ENCODE results near the gene MACROD1.

MACROD1 gene

DNA sequence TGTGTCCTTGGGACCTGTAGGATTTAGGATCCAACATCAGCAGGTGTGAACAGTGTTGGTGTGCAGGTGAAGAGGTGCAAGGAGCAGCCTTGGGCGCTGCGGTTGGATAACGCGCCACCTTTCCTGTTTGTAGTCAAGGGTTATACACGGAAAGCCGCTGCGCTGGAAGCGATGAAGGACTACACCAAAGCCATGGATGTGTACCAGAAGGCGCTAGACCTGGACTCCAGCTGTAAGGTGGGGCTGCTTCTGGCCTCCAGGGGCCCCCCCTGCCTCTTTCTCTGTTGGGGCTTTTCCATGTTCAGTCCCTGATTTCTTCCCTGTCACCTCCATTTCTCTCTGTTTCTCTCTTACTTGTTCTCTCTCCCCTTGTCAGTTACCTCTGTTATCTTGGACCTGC is 37.1 kb upstream of the MACROD1 start:
- TF ChIP-seq GATA2 (IDR thresholded peaks at IDR 0.05; ENCODE audit: low read depth, low read length), result no peak
- TF ChIP-seq GATA3 (IDR thresholded peaks at IDR 0.05; ENCODE audit: low read depth, low read length), result no peak

DNA sequence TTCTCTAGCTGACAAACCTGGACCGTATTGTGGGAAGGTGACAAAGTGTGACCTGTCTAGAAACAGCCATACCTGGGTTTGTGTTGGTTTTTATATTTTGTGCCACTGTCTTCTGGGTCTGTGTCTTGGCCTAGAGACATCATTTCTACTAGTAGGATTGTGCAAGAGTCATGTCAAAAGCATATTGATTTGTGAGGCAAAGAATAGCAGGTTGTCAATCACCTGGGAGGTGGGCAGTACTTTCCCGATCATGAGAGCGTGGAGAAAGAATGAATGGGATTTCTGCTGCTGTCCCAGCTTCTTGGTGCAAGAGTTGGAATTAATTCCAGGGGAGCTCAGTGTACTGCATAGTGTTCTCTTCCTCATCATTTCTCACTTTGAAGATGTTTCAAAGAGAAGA is 35.6 kb upstream of the MACROD1 start:
- no peak for TF ChIP-seq GATA2 (IDR thresholded peaks at IDR 0.05; ENCODE audit: low read depth, low read length)
- TF ChIP-seq GATA3 (IDR thresholded peaks at IDR 0.05; ENCODE audit: low read depth, low read length), result no peak

DNA sequence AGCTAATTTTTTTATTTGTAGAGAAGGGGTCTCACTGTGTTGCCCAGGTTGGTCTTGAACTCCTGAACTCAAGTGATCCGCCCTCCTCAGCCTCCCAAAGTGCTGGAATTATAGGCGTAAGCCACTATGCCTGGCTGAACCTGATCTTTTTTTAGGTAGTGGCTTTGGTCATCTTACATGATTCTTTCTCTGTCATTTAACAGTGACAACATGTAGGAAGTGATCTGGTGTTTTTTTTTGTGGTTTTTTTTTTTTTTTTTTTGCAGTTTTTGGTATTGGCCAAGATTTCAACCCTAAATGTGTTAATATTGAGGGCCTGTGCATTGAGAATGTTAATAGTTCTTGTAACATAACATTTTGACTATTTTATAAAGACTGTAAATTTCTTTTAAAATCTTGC is 32.6 kb upstream of the MACROD1 start:
- no peak for TF ChIP-seq GATA3 (IDR thresholded peaks at IDR 0.05; ENCODE audit: low read depth, low read length)
- TF ChIP-seq GATA2 (IDR thresholded peaks at IDR 0.05; ENCODE audit: low read depth, low read length), result no peak

DNA sequence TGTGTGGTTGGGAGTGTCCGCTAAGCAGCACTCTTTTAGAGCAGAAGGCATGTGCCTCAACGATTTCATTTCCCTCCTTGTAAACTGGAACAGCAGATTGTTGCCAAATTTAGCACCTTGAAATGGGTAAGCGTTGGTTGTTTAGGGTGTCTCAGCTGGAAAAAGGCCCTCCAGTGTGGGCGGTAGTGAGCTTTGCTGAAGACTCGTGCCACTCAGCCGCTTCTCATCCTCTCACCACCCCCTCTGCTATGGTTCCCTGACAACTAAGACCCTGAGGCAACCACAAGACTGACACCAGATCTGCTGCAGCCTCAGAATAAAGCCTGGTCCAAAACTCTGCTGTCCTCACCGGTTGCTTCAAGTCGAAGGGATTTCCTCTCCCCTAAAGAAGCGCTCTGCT is 30.7 kb upstream of the MACROD1 start:
- TF ChIP-seq GATA2 (IDR thresholded peaks at IDR 0.05; ENCODE audit: low read depth, low read length), result no peak
- TF ChIP-seq GATA3 (IDR thresholded peaks at IDR 0.05; ENCODE audit: low read depth, low read length), result no peak

DNA sequence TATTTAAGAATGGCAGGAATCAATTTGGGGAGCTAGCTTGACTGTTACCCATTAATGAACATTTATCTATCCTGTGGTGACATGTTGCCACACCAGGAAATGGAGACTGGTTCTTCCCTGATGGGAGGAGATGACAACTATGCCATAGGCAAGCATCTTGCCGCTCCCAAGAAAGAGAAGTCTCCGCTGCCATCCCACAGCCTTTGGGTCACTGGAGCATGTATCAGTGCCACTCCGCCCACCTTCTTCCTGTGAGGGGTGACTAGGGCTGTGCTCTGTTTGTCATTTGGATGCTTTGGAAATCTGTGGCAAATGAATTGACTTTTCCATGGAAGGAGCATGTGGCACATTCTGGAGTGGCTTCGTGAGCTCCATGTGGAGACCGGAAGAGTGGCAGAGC is 26.5 kb upstream of the MACROD1 start:
- TF ChIP-seq GATA2 (IDR thresholded peaks at IDR 0.05; ENCODE audit: low read depth, low read length), result no peak
- no peak for TF ChIP-seq GATA3 (IDR thresholded peaks at IDR 0.05; ENCODE audit: low read depth, low read length)

DNA sequence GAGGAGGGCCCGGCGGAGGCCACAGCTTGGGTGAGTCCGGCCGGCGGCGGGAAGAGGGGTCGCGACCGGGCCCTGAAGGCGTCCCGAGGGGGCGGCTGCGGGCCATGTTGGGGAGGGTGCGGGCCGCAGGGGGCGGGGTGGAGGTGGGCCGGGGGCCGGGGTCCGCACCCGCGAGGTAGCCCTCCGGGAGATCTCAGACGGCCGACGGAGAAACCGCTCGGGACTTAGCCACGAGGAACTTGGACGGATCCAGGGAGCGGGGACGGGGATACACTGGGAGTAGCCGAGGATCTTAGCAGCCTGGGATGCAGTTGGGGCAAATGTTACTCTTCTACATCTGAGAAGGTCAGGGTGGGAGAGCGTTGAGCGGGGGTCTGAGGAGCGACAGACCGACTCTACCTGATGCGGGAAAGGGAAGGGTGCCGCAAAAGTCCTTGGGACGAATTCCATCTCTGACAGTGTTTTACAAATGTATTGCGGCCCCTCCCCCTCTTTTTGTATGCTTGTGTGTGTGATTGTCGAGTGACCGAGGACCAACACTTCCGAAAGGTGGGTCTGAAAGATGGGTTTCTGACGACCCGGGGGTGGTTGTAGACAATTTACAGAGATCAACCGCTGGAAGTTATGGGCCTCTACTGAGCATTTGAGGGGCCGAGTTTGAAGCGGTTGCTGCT is 20.7 kb upstream of the MACROD1 start:
- TF ChIP-seq GATA3 (IDR thresholded peaks at IDR 0.05; ENCODE audit: low read depth, low read length) (no peak), GATA2 (IDR thresholded peaks at IDR 0.05; ENCODE audit: low read depth, low read length) (no peak)

DNA sequence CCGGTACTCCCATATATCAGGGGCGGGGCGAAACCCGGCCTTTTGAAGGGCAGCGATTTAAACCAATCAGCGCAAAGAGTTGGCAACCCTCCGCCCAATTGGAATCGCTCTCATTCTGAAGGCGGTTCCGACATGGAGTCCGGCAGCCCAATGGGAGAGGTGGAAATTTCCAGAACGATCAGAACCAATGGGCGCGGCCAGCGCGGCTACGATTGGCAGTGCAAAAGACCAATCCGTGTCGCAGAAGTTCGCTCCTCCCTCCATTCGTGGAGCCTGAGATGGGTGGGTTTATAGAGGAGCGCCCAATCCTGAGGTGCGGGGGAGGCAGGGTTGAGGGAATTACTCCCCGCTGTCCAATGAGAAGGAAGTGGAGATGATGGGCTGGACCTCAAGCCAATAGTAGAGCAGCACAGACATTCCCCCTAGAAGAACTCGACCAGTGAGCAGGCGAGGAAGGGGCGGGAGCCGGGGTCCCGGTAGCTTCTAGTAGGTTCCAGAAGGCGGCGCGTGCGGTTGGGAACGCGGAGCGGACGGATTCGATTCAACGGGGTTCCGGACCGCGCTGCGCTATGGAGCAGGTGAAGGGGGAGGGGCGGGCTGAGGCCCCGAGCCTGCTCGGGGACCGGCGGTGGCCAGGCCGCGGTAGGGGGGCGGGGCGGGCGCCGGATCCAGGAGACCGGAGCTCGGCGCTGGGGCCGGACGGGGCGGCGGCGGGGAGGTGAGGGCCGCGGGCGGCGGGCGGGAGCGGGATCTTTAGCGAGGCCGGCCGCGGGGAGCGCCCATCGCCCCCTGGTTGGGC is 20.0 kb upstream of the MACROD1 start, which contains the start of gene STIP1:
Gene STIP1 (plus strand): TSS at position 479 of the 799 bp plus-strand sequence. CDS start 91 bp downstream, at position 570.
- no peak for TF ChIP-seq GATA3 (IDR thresholded peaks at IDR 0.05; ENCODE audit: low read depth, low read length)
- no peak for TF ChIP-seq GATA2 (IDR thresholded peaks at IDR 0.05; ENCODE audit: low read depth, low read length)

DNA sequence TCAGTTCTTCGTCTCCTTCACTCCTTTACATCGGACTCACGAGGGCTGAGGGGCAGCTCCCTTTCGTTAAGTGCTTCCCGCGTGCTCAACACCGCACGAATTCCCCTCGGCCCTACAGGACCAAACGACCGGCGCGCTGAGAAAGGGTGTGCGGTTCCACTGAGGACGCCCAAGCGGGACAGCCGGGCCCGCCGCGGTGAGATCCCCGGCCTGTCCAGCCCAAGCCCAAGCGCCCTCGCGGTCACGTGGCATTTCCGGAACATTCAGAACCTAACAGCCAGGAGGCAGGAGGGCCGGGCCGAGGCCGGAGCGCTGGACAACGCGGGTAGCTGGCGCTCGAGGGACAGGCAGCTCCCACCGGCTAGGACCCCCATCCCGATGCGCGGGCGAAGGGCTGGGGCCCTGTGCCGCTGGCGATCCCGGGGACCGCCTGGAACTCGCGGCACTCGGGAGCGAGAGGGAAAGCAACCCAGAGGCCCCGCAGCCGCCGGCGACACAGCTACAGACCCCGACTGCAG is 19.3 kb upstream of the MACROD1 start:
- TF ChIP-seq GATA2 (IDR thresholded peaks at IDR 0.05; ENCODE audit: low read depth, low read length) (no peak), GATA3 (IDR thresholded peaks at IDR 0.05; ENCODE audit: low read depth, low read length) (no peak)

DNA sequence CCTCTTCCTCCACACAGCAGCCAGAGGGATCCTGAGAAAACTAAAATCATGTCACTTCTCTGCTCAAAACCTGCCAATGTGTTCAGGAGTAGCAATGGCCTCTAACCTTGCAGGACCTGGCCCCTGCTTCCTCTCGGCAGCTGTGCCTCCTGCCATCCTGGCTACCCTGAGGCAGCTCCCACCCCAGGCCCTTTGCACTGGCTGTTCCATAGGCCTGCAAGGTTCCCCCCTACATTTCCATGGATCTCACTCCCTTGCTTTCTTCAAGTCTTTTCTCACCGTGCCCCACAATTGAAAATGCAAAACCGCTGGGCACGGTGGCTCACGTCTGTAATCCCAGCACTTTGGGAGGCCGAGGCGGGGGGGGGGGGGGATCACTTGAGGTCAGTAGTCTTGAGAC is 18.0 kb upstream of the MACROD1 start:
- TF ChIP-seq GATA3 (IDR thresholded peaks at IDR 0.05; ENCODE audit: low read depth, low read length) (no peak), GATA2 (IDR thresholded peaks at IDR 0.05; ENCODE audit: low read depth, low read length) (no peak)

DNA sequence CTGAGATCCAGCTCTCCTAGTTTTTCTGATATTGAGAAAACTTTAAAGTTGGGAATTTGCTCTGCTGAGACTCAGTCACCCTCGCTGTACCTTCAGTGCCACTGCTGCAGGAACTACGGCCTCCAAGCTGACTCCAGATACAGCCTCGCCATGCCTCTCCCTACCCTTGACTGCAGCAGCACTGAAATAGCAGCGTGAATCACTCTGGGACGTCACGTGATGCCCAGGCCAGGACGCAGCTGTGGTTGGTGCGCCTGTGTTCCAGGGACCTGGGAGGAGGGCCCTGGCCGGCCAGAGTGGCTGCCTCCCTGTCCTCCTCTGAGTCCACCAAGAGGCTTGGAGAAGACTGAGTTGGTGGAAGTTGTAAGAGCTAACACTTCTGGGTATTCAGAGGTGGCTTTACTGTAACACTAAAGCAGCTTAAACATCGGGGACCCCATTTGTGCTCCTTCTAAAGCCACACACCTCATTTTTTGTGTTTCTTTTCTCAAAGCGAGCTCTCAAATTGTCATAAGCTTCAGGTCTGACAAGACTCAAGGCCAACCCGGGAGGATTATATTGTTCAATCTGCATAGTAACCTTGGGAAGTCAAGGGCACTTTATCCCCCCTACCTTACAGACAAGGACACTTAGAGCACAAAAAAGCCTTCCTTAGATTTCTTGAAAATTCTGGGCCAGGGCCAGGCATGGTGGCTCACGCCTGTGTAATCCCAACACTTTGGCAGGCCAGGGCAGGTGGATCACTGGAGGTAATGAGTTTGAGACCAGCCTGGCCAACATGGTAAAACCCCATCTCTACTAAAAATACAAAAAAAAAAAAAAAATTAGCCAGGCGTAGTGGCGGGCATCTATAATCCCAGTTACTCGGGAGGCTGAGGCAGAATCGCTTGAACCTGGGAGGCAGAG is 15.8 kb upstream of the MACROD1 start:
- no peak for TF ChIP-seq GATA2 (IDR thresholded peaks at IDR 0.05; ENCODE audit: low read depth, low read length)
- TF ChIP-seq GATA3 (IDR thresholded peaks at IDR 0.05; ENCODE audit: low read depth, low read length), result no peak

DNA sequence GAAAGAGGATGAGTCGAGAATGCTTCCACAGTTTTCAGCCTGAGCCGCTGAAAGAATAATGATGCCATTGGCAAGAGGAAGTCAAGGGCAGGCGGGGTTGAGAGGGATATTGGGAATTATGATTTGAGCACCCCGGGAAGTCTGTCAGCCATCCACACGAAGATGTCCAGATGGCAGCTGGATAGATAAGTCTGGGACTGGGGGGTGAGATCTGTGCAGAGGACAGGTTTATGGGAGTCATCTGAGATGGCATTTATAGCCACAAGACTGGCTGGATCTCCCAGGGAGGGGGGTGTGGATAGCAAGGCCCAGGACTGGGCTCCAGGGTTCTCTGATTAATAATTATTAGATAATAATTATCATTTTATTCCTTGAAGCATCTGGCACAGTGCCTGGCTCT is 15.0 kb upstream of the MACROD1 start:
- TF ChIP-seq GATA2 (IDR thresholded peaks at IDR 0.05; ENCODE audit: low read depth, low read length) (no peak; the same call in 1 of the 2 replicates), GATA3 (IDR thresholded peaks at IDR 0.05; ENCODE audit: low read depth, low read length) (no peak)

DNA sequence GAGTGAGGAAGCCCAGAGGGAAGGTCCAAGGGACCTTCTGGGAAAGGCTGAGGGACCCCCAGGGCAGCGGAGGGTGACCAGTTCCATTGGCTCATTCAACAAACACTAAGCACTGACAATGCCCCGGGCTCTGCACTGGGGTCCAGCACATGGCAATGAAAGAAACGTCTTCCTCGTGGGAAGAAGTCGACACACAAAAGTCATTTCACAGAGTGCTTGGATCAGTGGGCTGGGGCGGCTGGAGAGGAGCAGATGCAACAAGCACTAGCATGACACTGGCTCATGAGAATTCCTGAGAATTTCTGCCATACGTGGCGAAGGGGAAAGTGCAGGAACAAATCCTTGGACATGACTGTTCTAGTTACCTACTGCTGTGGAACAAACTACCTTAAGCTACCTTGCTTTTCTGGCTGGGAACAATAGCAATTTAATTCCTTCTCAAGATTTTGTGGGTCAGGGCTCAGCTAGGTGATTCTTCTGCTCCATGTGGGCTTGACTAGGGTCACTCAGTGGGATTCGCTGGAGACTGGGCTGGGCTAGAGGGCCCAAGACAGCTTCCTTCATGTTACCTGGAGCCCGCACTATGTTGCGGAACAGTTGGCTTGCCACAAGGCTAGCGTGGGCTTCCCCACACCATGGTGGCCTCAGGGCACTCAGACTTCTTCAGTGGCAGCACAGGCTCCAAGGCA is 13.2 kb upstream of the MACROD1 start:
- TF ChIP-seq GATA2 (IDR thresholded peaks at IDR 0.05; ENCODE audit: low read depth, low read length), result no peak
- TF ChIP-seq GATA3 (IDR thresholded peaks at IDR 0.05; ENCODE audit: low read depth, low read length), result no peak

DNA sequence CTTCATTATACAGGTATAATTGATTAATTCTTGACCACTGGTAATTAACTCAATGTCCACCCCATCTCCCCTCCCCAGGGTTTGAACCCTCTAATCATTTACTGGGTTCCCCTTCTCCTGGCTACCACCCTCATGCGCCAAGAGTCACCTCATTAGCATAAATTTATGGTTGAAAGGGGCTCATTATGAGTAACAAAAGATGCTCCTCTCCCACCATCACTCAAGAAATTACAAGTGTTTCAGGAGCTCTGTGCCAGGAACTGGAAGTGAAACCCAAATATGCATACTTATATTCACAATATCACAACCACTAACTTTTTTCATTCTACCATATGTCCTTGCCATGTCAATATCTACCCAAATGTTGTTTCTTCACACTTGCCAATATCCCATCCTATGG is 12.3 kb upstream of the MACROD1 start:
- TF ChIP-seq GATA3 (IDR thresholded peaks at IDR 0.05; ENCODE audit: low read depth, low read length) (no peak), GATA2 (IDR thresholded peaks at IDR 0.05; ENCODE audit: low read depth, low read length) (no peak)
